ENCODE results near the gene KCTD16. TPM values are rescaled to one million over a fixed set of nuclear protein-coding genes. Genes with fewer than 3 reads are reported as not detected.

The KCTD16 gene
- total RNA-seq, 1 experiment from 2014 or later: 0.29 TPM

DNA sequence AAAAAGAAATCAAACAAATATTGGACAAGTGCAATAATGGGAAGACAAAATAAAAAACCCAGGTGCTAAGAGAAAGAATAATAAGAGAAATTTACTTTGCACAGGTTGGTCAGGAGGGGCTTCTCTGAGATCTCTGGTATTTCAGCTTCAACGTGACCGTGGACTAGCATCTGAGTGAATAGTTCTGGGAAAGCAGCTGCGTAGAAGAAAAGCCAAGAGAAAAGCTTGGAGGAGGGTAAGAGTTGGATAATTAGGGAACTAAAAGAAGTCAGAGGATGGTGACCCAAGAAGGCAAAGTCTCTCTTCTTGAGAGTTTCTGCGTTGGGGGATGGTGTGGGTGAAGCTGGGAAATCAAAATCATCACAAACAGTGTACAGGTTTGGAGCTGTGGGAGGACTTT is 41.8 kb upstream of the KCTD16 start:
- intact Hi-C loops (cut with micrococcal nuclease; ENCODE audit: unreplicated experiment): no loop called here
- Mint-ChIP-seq H3K4me3 (ENCODE audit: unreplicated experiment) (no peak overlapping the region), H3K9me3 (ENCODE audit: unreplicated experiment) (no peaks in the 10 kb centered on the region), H3K27me3 (ENCODE audit: insufficient read depth, unreplicated experiment) (peaks cover 13% of the 10 kb centered on the region), H3K36me3 (ENCODE audit: insufficient read depth, unreplicated experiment) (no peaks in the 10 kb centered on the region), H3K4me1 (ENCODE audit: low read depth, unreplicated experiment) (no peaks in the 10 kb centered on the region), H3K27ac (ENCODE audit: unreplicated experiment) (no peak overlapping the region)
- Histone ChIP-seq H3K4me3 (ENCODE audit: low read depth, low read length) (no peak overlapping the region), H3K4me1 (no peaks in the 10 kb centered on the region), H3K9me3 (no peaks in the 10 kb centered on the region), H3K27me3 (replicated peaks; ENCODE audit: control insufficient read depth, insufficient read depth, low read length) (no peaks in the 10 kb centered on the region; the same call in none of the 2 replicates), H3K36me3 (ENCODE audit: control insufficient read depth, insufficient read depth, low read length) (no peaks in the 10 kb centered on the region)
- DNase-seq: no peak
- TF ChIP-seq, protein P1, sequence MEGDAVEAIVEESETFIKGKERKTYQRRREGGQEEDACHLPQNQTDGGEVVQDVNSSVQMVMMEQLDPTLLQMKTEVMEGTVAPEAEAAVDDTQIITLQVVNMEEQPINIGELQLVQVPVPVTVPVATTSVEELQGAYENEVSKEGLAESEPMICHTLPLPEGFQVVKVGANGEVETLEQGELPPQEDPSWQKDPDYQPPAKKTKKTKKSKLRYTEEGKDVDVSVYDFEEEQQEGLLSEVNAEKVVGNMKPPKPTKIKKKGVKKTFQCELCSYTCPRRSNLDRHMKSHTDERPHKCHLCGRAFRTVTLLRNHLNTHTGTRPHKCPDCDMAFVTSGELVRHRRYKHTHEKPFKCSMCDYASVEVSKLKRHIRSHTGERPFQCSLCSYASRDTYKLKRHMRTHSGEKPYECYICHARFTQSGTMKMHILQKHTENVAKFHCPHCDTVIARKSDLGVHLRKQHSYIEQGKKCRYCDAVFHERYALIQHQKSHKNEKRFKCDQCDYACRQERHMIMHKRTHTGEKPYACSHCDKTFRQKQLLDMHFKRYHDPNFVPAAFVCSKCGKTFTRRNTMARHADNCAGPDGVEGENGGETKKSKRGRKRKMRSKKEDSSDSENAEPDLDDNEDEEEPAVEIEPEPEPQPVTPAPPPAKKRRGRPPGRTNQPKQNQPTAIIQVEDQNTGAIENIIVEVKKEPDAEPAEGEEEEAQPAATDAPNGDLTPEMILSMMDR (IDR thresholded peaks at IDR 0.05; ENCODE audit: insufficient read depth in 1 of 2, low read depth in 1 of 2, low read length in 1 of 2, severe bottlenecking in 1 of 2, unreplicated experiment in 1 of 2): no peak
- no TSS peak for BruUV-seq (replicated peaks)
- CTCF ChIA-PET: interaction anchor here (0.6 kb wide), 1 partner anchor 22 kb away, joined by 3 read pairs; no protein-coding TSS in a partner anchor
- POLR2A ChIA-PET: no interaction called here

DNA sequence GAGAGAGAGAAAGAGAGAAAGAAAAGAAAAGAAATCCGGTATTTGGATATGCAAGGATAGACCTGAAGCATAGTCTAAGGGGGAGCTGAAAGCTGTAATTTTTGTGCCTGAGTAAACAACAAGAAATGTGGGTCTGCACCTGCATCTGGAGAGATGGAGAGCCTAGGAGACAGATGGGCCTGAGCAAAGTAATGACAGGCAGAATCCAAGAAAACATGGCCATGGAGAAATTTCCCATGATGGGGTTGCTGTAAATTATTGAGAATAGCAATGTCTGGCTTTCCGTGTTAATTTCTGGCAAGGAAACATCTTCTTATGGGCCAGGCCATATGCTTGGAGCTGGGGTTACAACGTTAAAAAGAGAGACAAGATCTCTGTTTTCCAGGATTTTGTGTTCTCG is 40.4 kb upstream of the KCTD16 start:
- Mint-ChIP-seq H3K36me3 (ENCODE audit: insufficient read depth, unreplicated experiment) (no peaks in the 10 kb centered on the region), H3K27ac (ENCODE audit: unreplicated experiment) (no peak overlapping the region), H3K9me3 (ENCODE audit: unreplicated experiment) (no peaks in the 10 kb centered on the region), H3K27me3 (ENCODE audit: insufficient read depth, unreplicated experiment) (peaks cover 14% of the 10 kb centered on the region), H3K4me1 (ENCODE audit: low read depth, unreplicated experiment) (no peaks in the 10 kb centered on the region), H3K4me3 (ENCODE audit: unreplicated experiment) (no peak overlapping the region)
- Histone ChIP-seq H3K4me3 (ENCODE audit: low read depth, low read length) (no peak overlapping the region), H3K9me3 (no peaks in the 10 kb centered on the region), H3K27me3 (replicated peaks; ENCODE audit: control insufficient read depth, insufficient read depth, low read length) (no peaks in the 10 kb centered on the region; the same call in none of the 2 replicates), H3K36me3 (ENCODE audit: control insufficient read depth, insufficient read depth, low read length) (no peaks in the 10 kb centered on the region), H3K4me1 (no peaks in the 10 kb centered on the region)
- TF ChIP-seq, protein P1 (IDR thresholded peaks at IDR 0.05; ENCODE audit: insufficient read depth in 1 of 2, low read depth in 1 of 2, low read length in 1 of 2, severe bottlenecking in 1 of 2, unreplicated experiment in 1 of 2): no peak
- intact Hi-C loops (cut with micrococcal nuclease; ENCODE audit: unreplicated experiment): loop anchor here (10.0 kb wide), 1 partner anchor 176 kb away; no protein-coding TSS in a partner anchor
- CTCF ChIA-PET: no interaction called here
- no peak for DNase-seq
- BruUV-seq (replicated peaks): no TSS peak
- POLR2A ChIA-PET: no interaction called here

GRCh38 chr5:144131261-144131660 is 39.4 kb upstream of the KCTD16 start:
- CTCF ChIA-PET: no interaction called here
- no peak overlapping the region for H3K4me3 Mint-ChIP-seq (ENCODE audit: unreplicated experiment)
- Histone ChIP-seq H3K4me1 (no peaks in the 10 kb centered on the region), H3K27me3 (replicated peaks; ENCODE audit: control insufficient read depth, insufficient read depth, low read length) (no peaks in the 10 kb centered on the region; the same call in none of the 2 replicates), H3K9me3 (no peaks in the 10 kb centered on the region), H3K4me3 (ENCODE audit: low read depth, low read length) (no peak overlapping the region), H3K36me3 (ENCODE audit: control insufficient read depth, insufficient read depth, low read length) (no peaks in the 10 kb centered on the region)
- H3K27me3 Mint-ChIP-seq (ENCODE audit: insufficient read depth, unreplicated experiment): peaks cover 20% of the 10 kb centered on the region
- H3K27ac Mint-ChIP-seq (ENCODE audit: unreplicated experiment): no peak overlapping the region
- H3K9me3 Mint-ChIP-seq (ENCODE audit: unreplicated experiment): no peaks in the 10 kb centered on the region
- TF ChIP-seq, protein P1 (IDR thresholded peaks at IDR 0.05; ENCODE audit: insufficient read depth in 1 of 2, low read depth in 1 of 2, low read length in 1 of 2, severe bottlenecking in 1 of 2, unreplicated experiment in 1 of 2): no peak
- no peak for DNase-seq
- POLR2A ChIA-PET: no interaction called here
- H3K36me3 Mint-ChIP-seq (ENCODE audit: insufficient read depth, unreplicated experiment): no peaks in the 10 kb centered on the region
- intact Hi-C loops (cut with micrococcal nuclease; ENCODE audit: unreplicated experiment): loop anchor here (10.0 kb wide), 1 partner anchor 176 kb away; no protein-coding TSS in a partner anchor
- no peaks in the 10 kb centered on the region for H3K4me1 Mint-ChIP-seq (ENCODE audit: low read depth, unreplicated experiment)
- BruUV-seq (replicated peaks): no TSS peak
